KMS-11 (cell line): ENCODE measurements around the gene GLIPR1.
"Not testable (repeated sequence)": the region's sequence is repeated elsewhere in the genome, so short reads cannot be mapped to it uniquely, and the experiment has no call there.

Source experiments
- H2AFZ ChIP-seq: fragments of 200-600 bp; sonication (generic); 2 replicates; pipeline ENCODE4 v1.6.1; 2016; ENCODE audit warnings: antibody characterized with exemption, mixed run types, low read depth
- H3K27ac ChIP-seq: fragments of 200-600 bp; sonication (generic); 2 replicates; pipeline ENCODE4 v1.6.1; 2016; ENCODE audit warnings: mild to moderate bottlenecking, mixed run types
- H3K27me3 ChIP-seq: fragments of 200-600 bp; sonication (generic); 2 replicates; pipeline ENCODE4 v1.6.1; 2017; ENCODE audit warnings: mild to moderate bottlenecking, low read depth, mixed run types, moderate library complexity; ENCODE audit not compliant: insufficient read depth
- H3K36me3 ChIP-seq: fragments of 200-600 bp; sonication (generic); 2 replicates; pipeline ENCODE4 v1.6.1; 2017; ENCODE audit warnings: mild to moderate bottlenecking, mixed run types; ENCODE audit not compliant: insufficient read depth
- H3K4me1 ChIP-seq: fragments of 200-600 bp; sonication (generic); 2 replicates; pipeline ENCODE4 v1.6.1; 2016; ENCODE audit warnings: mild to moderate bottlenecking, low read depth, mixed run types; ENCODE audit not compliant: poor library complexity, severe bottlenecking
- H3K4me2 ChIP-seq: fragments of 200-600 bp; sonication (generic); 2 replicates; pipeline ENCODE4 v1.7.0; 2016; ENCODE audit warnings: mild to moderate bottlenecking, mixed run types
- H3K4me3 ChIP-seq: fragments of 200-600 bp; sonication (generic); IDR thresholded peaks from 2 replicates; pipeline ENCODE4 v1.6.1; 2017; ENCODE audit warnings: low read depth, low read length, mixed read lengths; ENCODE audit not compliant: insufficient read depth
- H3K79me2 ChIP-seq: fragments of 200-600 bp; sonication (generic); 2 replicates; pipeline ENCODE4 v1.6.1; 2016; ENCODE audit warnings: low read depth, mixed run types; ENCODE audit not compliant: insufficient read depth
- H3K9ac ChIP-seq: fragments of 200-600 bp; sonication (generic); 2 replicates; pipeline ENCODE4 v1.6.1; 2016; ENCODE audit warnings: mild to moderate bottlenecking, mixed run types
- H4K20me1 ChIP-seq: fragments of 200-600 bp; sonication (generic); 2 replicates; pipeline ENCODE4 v1.6.1; 2016; ENCODE audit warnings: mild to moderate bottlenecking, mixed run types; ENCODE audit not compliant: insufficient read depth
- CTCF ChIP-seq: fragments of 200-600 bp; sonication (generic); conservative IDR thresholded peaks from 2 replicates; pipeline ENCODE4 v1.6.1; 2017; ENCODE audit warnings: low read depth, mild to moderate bottlenecking, antibody characterized with exemption, low read length, moderate library complexity, mixed read lengths

GLIPR1 gene

DNA sequence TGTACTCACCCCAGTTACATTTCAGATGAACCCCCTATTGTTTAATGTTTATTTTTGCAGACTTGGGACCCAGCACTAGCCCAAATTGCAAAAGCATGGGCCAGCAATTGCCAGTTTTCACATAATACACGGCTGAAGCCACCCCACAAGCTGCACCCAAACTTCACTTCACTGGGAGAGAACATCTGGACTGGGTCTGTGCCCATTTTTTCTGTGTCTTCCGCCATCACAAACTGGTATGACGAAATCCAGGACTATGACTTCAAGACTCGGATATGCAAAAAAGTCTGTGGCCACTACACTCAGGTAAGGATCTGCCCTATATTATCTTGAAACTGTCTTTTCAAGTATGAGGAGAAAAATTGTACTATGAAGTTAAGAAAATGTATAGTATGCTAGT is 1.2 kb downstream of the GLIPR1 start:
- Histone ChIP-seq H3K4me2 (peak overlapping the region; percentile 14), H4K20me1 (no peaks in the 10 kb centered on the region), H3K79me2 (no peaks in the 10 kb centered on the region), H3K9ac (no peak overlapping the region), H2AFZ (no peak overlapping the region), H3K27me3 (no peaks in the 10 kb centered on the region), H3K4me3 (no peak overlapping the region), H3K4me1 (no peaks in the 10 kb centered on the region), H3K36me3 (no peaks in the 10 kb centered on the region), H3K27ac (no peak overlapping the region)
- TF ChIP-seq CTCF: no peak

DNA sequence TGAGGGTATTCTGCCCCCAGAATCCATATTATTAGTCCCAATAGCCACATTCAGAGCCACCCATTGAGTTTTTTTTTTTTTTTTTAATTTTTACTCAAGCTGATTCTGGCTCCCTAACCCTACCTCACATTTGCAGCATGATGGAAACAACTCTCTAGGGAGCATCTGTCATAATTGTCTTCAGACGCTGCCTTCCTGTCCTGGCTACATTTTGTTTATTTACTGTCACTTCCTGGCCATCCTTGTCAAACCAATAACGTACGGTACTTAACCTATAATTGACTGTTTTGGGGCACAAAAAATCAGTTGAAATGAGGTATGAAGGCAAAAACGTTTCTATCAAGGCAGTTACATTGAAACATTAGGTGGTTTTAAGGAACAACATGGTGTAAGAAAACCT is 2.1 kb downstream of the GLIPR1 start:
- Histone ChIP-seq H3K4me3 (no peak overlapping the region), H3K4me1 (no peaks in the 10 kb centered on the region), H3K4me2 (no peak overlapping the region), H3K9ac (no peak overlapping the region), H3K27ac (no peak overlapping the region), H4K20me1 (no peaks in the 10 kb centered on the region), H3K79me2 (no peaks in the 10 kb centered on the region), H3K27me3 (no peaks in the 10 kb centered on the region), H3K36me3 (no peaks in the 10 kb centered on the region), H2AFZ (no peak overlapping the region)
- TF ChIP-seq CTCF: no peak

DNA sequence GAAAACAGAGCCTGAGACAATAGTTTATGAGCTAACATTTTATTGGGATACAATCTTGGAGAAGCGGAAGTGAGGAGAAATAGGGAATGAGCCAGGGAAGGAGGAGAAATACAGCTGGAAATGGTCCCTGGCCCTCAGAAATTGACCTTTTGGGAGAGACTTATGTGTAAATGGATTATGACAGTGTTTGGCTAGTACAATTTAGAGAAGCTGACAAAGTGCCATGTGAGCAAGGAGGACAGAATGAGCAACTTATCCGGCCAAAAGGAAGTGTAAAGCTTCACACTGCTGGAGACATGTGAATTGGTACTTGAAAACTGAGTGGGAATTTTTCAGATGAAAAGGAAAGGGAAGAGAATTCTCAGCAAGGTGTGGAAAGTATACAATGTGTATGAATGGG is 2.9 kb downstream of the GLIPR1 start:
- no peaks in the 10 kb centered on the region for H3K36me3 ChIP-seq
- no peaks in the 10 kb centered on the region for H4K20me1 ChIP-seq
- H3K9ac ChIP-seq: no peak overlapping the region
- H3K27ac ChIP-seq: no peak overlapping the region
- H3K79me2 ChIP-seq: no peaks in the 10 kb centered on the region
- no peaks in the 10 kb centered on the region for H3K4me1 ChIP-seq
- no peaks in the 10 kb centered on the region for H3K27me3 ChIP-seq
- no peak overlapping the region for H3K4me3 ChIP-seq
- H3K4me2 ChIP-seq: no peak overlapping the region
- no peak for TF ChIP-seq CTCF
- H2AFZ ChIP-seq: no peak overlapping the region

DNA sequence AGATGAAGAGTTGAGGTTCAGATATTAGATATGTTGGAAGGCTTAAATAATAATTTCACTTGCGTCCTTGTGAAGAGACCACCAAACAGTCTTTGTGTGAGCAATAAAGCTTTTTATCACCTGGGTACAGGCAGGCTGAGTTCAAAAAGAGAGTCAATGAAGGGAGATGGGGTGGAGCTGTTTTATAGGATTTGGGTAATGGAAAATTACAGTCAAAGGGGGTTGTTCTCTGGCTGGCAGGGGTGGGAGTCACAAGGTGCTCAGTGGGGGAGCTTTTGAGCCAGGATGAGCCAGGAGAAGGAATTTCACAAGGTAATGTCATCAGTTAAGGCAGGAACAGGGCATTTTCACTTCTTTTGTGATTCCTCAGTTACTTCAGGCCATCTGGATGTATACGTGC is 3.9 kb downstream of the GLIPR1 start:
- H2AFZ ChIP-seq, H3K27me3 ChIP-seq, H3K4me1 ChIP-seq, H4K20me1 ChIP-seq, H3K9ac ChIP-seq, H3K79me2 ChIP-seq, H3K4me2 ChIP-seq, H3K27ac ChIP-seq, H3K4me3 ChIP-seq, H3K36me3 ChIP-seq: not testable (repeated sequence)

- Histone ChIP-seq H3K79me2 (no peaks in the 10 kb centered on the region), H4K20me1 (no peaks in the 10 kb centered on the region), H3K4me3 (no peak overlapping the region), H3K4me1 (no peaks in the 10 kb centered on the region), H3K9ac (no peak overlapping the region), H3K36me3 (no peaks in the 10 kb centered on the region), H3K27me3 (no peaks in the 10 kb centered on the region), H3K4me2 (no peak overlapping the region), H2AFZ (no peak overlapping the region), H3K27ac (no peak overlapping the region)
- no peak for TF ChIP-seq CTCF
These were observed 6.8 kb downstream of the GLIPR1 start for GRCh38 chr12:75487308-75487707.
